ENCODE measurements around the gene CCT6A. TPM values are rescaled to one million over a fixed set of nuclear protein-coding genes. Genes with fewer than 3 reads are reported as not detected.

Gene CCT6A, protein sequence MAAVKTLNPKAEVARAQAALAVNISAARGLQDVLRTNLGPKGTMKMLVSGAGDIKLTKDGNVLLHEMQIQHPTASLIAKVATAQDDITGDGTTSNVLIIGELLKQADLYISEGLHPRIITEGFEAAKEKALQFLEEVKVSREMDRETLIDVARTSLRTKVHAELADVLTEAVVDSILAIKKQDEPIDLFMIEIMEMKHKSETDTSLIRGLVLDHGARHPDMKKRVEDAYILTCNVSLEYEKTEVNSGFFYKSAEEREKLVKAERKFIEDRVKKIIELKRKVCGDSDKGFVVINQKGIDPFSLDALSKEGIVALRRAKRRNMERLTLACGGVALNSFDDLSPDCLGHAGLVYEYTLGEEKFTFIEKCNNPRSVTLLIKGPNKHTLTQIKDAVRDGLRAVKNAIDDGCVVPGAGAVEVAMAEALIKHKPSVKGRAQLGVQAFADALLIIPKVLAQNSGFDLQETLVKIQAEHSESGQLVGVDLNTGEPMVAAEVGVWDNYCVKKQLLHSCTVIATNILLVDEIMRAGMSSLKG
- 100 to 1,000 TPM in 3 of 4 donors, 10 to 100 TPM in 1; 88.7 to 147 (median 118) TPM for total RNA-seq

DNA sequence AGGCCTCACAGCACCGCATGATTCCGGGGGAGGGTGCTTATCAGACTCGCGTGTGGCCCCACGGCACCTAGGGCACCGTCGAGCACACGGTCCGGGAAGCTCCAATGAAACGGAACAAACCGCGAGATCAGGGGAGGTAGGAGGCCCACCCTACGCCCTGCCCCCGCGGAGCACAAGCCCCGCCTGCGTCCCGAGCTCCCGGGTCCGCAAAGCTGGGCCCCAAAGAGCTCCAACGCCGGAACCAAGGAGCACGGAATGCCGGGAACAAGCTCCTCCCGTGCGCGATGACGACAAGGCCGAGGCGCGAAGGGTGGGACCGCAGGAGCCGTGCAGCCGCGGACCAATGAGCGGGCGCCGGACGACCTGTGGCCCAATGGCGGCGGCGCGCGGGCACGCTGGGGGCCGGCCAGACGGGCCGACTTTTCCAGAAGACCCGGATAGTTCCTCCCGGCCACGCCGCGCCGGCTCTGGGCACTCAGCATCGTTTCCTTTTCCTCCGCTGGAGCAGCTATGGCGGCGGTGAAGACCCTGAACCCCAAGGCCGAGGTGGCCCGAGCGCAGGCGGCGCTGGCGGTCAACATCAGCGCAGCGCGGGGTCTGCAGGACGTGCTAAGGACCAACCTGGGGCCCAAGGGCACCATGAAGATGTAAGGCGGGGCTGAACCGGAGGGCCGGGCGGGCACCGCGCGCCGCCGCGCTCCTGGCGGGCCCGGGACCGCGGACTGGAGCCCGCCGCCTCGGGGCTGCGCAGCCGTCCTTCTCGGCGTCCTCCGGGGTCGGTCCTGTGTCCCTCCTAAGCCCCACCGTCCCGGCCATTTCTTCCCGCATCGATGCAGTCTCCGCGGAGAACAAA, at the start of gene CCT6A, which contains the start of gene PSPH:
Gene CCT6A (plus strand): TSS at position 427 of the 853 bp plus-strand sequence. CDS start 84 bp downstream, at position 511.
Gene PSPH (minus strand): TSS at position 106 of the 853 bp plus-strand sequence. CDS start 30,232 bp downstream, outside the sequence.
- Histone ChIP-seq H3K27me3 (no peaks in the 10 kb centered on the region), H3K27ac (peak within 1 kb of the TSS; percentile 85 to 94 (median 89)), H3K4me1 (peaks cover 17 to 32% of the 10 kb centered on the region in 2 donors), H3K36me3 (peaks cover 14 to 20% of the 10 kb centered on the region in 2 donors), H3K9me3 (no peaks in the 10 kb centered on the region), H3K4me3 (replicated peaks in 1 of 3) (peak within 1 kb of the TSS; percentile 86 to 98 (median 95))
- intact Hi-C loops (cut with DNase I) = loop anchor here (10.0 kb wide), 1 partner anchor 77 kb away; no protein-coding TSS in a partner anchor
- WGBS, 2 donors = 1% methylated on average over 15 to 18 of the region's 97 CpGs
- DNase-seq = peak; percentile 99
- TF ChIP-seq, protein P1, sequence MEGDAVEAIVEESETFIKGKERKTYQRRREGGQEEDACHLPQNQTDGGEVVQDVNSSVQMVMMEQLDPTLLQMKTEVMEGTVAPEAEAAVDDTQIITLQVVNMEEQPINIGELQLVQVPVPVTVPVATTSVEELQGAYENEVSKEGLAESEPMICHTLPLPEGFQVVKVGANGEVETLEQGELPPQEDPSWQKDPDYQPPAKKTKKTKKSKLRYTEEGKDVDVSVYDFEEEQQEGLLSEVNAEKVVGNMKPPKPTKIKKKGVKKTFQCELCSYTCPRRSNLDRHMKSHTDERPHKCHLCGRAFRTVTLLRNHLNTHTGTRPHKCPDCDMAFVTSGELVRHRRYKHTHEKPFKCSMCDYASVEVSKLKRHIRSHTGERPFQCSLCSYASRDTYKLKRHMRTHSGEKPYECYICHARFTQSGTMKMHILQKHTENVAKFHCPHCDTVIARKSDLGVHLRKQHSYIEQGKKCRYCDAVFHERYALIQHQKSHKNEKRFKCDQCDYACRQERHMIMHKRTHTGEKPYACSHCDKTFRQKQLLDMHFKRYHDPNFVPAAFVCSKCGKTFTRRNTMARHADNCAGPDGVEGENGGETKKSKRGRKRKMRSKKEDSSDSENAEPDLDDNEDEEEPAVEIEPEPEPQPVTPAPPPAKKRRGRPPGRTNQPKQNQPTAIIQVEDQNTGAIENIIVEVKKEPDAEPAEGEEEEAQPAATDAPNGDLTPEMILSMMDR (IDR thresholded peaks at IDR 0.05) = no peak
- peak; percentile 39 to 83 for TF ChIP-seq POLR2A (IDR thresholded peaks at IDR 0.05)

DNA sequence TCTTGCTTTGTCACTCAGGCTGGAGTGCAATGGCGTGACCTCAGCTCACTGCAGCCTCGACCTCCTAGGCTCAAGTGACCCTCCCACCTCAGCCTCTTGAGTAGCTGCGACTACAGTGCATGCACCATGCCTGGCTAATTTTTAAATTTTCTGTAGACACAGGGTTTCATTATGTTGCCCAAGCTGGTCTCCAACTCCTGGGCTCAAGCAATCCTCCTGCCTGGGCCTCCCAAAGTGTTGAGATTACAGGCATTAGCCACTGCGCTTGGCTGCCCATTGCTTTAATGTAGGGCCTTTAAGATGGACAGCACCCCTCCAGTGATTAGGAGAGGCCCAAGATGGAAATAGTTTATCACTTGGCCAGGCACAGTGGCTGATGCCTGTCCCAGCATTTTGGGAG, 47.8 kb upstream of the CCT6A start:
- intact Hi-C loops (cut with DNase I) = loop anchor here (2.0 kb wide), 1 partner anchor 69 kb away; no protein-coding TSS in a partner anchor
- H3K27ac ChIP-seq = no peak overlapping the region
- no peak for TF ChIP-seq POLR2A (IDR thresholded peaks at IDR 0.05)
- TF ChIP-seq, protein P1 (IDR thresholded peaks at IDR 0.05) = no peak
- no peaks in the 10 kb centered on the region for H3K4me1 ChIP-seq
- DNase-seq = no peak
- H3K4me3 ChIP-seq (replicated peaks in 1 of 3) = no peak overlapping the region
- H3K9me3 ChIP-seq = no peaks in the 10 kb centered on the region
- no peaks in the 10 kb centered on the region for H3K27me3 ChIP-seq
- 70 to 80% methylated on average over 4 of the region's 4 CpGs for WGBS, 2 donors
- peaks cover 4 to 16% of the 10 kb centered on the region in 2 donors for H3K36me3 ChIP-seq

DNA sequence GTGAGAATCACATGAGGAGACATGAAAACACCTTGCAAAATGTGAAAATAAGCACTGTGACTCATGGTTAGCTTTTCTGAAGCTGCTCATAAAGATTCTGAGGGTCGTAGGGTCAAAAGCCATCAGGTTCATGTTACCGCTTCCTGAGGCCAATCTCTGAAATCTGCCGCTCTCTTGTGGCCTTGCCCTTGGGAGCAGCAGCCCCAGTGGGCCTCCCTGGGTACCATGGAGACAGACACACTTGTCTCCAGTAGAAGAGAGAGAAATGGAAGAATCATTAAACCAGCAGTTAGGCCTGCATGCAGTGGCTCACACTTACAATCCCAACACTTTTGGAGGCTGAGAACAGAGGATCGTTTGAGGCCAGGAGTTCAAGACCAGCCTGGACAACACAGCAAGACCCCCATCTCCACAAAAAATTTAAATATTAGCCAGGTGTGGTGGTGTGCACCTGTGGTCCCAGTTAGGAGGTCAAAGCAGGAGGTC, 44.4 kb upstream of the CCT6A start:
- no peaks in the 10 kb centered on the region for H3K9me3 ChIP-seq
- no peak for TF ChIP-seq POLR2A (IDR thresholded peaks at IDR 0.05)
- TF ChIP-seq, protein P1 (IDR thresholded peaks at IDR 0.05) = no peak
- no peaks in the 10 kb centered on the region for H3K27me3 ChIP-seq
- intact Hi-C loops (cut with DNase I) = no loop called here
- DNase-seq = no peak
- no peak overlapping the region for H3K27ac ChIP-seq
- no peak overlapping the region for H3K4me3 ChIP-seq (replicated peaks in 1 of 3)
- 87 to 90% methylated on average over 4 of the region's 4 CpGs for WGBS, 2 donors
- H3K4me1 ChIP-seq = no peaks in the 10 kb centered on the region
- no peaks in the 10 kb centered on the region for H3K36me3 ChIP-seq

DNA sequence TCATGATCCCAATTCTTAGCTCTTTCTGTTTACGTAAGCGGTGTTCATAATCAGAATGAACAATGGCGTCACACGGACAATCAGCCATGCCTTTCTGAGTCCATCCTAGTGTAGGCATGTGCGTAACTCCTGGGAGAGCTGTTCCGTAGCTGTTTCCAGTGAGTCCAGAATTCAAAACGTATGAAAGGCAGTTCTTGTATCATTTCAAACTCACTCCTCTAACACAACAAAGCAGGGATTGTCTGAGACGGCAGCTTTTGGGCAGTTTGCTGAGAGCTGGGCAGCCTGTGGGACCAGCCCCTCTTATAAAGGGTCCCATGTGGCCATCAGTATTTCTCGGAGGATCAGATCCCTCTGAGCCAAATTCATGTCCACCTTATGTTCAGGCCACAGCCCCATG, 43.7 kb upstream of the CCT6A start:
- H3K36me3 ChIP-seq = no peaks in the 10 kb centered on the region
- H3K27ac ChIP-seq = no peak overlapping the region
- intact Hi-C loops (cut with DNase I) = no loop called here
- H3K4me1 ChIP-seq = no peaks in the 10 kb centered on the region
- H3K27me3 ChIP-seq = no peaks in the 10 kb centered on the region
- no peak overlapping the region for H3K4me3 ChIP-seq (replicated peaks in 1 of 3)
- 90 to 94% methylated on average over 9 of the region's 9 CpGs for WGBS, 2 donors
- no peaks in the 10 kb centered on the region for H3K9me3 ChIP-seq
- TF ChIP-seq POLR2A (IDR thresholded peaks at IDR 0.05) = no peak
- TF ChIP-seq, protein P1 (IDR thresholded peaks at IDR 0.05) = no peak
- DNase-seq = no peak

Measured in thyroid gland (tissue), 4 donors.